GM21360 (cell line): Measurements from ENCODE around the gene HS3ST2.

ENCODE experiments used
- ATAC-seq: cut with Tn5 transposase; IDR thresholded peaks from one replicate; pipeline ENCODE4 v1.9.1; 2021; ENCODE audit warnings: mild to moderate bottlenecking, moderate library complexity; ENCODE audit not compliant: unreplicated experiment

HS3ST2 gene

DNA sequence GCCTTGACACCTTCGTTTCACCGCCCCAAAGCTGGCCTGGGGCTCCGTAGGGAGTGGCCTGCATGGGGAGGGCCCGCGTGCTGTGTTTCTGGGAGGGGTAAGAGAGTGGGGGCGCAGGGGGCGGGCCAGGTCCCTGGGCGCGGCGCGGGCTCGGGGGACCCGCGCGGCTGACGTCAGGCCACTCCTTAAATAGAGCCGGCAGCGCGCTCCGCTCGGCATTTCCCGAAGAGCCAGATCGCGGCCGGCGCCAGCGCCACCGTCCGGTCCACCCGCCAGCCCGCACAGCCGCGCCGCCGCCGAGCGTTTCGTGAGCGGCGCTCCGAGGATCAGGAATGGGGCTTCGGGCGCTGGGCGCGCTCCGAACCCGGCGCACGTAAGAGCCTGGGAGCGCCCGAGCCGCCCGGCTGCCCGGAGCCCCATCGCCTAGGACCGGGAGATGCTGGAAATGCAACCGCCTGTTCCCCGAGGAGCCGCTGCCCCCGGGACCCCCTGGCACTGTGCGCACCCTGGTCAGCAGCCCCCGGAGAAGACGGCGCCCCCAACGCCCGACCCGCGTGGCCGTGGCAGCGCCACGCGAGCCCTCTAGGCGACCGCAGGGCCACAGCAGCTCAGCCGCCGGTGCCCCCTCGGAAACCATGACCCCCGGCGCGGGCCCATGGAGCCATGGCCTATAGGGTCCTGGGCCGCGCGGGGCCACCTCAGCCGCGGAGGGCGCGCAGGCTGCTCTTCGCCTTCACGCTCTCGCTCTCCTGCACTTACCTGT lies at the start of gene HS3ST2:
HS3ST2 (plus strand) TSS at position 215 of the 763 bp plus-strand sequence; CDS start at position 664, 449 bp downstream.
- ATAC-seq = no peak

DNA sequence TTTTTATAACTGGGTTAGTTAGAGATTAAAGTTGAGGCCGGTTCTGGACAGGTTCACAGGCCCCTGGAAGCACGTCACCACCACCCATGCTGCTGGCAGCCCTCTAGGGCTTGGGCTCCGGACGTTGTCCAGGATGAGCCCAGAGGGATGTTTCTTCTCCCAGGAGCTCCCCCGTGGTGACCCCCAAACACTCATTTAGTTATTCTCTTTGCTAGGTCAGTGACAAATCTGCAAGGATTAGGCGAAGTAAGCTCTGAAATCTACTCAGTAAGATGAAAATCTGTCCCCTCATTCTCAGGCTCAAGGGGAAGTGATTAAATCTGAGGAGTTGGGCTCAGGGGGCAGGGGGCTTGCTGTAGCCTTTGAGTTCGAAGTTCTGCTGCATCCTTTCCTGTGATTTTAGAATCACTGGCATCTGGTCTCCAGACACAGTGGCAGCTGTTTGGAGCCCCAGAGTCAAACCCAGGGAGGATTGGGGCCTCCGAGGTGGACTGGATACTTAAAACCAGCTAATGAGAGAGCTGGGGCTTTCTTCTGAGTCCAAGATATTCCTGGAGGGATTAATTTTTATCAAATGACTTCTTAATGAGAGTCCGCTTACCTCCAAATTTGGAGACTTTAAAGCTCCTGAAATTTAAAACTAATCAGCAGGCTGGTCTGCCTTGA lies 49.2 kb upstream of the HS3ST2 start:
- ATAC-seq = no peak

DNA sequence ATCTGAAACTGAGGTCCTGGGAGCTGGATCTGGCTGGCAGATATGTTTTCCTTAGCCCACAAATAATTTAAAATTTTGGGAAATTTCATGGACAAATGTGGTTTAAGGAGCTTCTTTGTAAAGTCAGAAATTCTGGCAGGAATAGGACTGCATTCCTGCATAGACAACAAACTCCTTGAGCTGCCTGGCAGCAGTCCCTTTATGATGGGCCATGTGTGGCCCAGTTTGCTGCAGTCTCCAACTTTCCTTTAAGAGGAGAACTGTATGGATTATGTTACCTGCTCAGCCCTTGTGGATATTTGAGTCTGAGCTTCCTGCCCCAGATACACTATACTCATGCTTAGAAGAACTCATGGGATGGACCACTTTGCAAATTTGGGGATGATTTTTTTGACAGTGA lies 48.5 kb upstream of the HS3ST2 start:
- no peak for ATAC-seq

DNA sequence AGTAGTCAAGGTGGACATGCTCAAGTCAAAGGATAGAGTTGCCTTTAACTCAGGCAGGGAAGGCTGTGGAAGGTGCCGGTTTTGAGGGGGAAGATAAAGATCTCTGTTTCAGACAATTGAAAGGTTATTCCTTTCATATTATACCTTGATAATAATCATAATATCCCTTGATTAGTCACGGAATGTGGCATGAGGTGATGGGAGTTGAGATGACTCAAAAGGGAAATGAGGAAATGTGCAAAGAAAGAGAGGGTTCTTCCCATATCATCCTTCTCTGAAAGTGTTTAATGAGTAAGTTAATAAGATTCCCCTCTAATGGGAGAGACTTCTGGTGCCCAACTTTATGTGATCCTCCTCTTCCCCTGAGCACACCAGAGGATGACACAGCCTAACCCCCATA lies 43.1 kb upstream of the HS3ST2 start:
- no peak for ATAC-seq

DNA sequence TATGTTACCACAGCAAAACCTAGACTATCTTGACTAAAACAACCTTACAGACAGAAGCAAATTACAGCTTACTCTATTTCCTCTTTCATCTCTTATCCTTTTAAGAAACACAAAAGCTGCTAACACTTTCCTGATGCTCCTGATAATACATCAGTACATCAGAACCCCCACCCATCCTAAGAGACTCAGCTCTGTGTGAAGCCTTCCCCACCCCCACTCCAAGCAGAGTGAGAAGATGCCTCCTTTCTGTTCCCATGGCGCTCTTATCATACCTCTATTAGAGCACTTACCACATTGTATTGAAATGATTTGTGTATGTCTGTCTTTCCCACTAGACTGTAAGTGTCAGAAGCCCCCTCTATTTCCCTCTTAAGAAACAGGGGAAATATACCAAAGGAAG lies 42.4 kb upstream of the HS3ST2 start:
- no peak for ATAC-seq

DNA sequence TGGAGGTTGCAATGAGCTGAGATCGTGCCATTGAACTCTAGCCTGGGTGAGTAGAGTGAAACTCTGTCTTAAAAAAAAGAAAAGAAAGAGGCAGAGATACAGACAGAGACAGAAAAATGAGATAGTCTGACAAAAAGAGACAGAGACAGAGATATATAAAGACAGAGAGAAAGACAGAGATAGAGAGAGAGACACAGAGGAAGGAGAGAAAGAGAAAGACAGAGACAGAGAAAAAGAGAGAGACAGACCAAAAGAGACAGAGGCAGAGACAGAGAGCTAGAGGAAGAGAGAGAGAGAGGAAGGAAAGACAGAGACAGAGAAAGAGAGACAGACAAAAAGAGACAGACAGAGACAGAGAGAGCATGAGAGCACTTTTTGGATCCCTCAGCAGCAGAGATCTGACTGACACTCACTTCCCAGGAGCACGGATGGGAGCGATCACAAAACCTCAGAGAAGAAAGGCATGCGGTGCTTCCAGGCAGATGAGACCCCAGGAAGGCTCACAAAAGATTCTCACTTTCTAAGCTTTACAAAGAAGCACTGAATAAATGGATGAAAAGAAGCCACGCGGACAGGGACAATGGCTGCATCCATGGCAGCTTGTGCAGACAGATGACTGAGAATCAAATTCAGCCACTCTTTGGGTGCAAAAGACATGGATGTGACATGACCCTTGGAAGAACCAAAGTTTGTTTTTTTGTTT lies 38.6 kb upstream of the HS3ST2 start:
- no peak for ATAC-seq

DNA sequence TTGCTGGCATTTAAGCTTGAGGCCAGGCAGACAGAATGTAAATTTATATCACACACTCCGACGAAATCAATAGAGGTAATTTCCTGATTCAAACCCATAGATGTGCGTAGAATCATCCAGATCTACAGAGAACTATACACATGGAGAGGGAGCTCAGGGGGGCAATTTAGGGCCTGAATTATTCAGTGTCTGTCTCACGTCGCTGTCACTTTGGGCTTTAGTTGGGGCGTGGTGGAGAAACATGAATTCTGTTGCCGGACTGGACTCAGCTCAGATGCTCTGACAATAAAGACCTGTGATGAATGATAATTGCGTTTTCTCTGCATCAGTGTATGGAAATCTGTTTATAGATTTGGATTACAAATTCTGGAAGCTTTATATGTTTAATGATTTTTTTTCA lies 32.5 kb upstream of the HS3ST2 start:
- ATAC-seq = no peak

DNA sequence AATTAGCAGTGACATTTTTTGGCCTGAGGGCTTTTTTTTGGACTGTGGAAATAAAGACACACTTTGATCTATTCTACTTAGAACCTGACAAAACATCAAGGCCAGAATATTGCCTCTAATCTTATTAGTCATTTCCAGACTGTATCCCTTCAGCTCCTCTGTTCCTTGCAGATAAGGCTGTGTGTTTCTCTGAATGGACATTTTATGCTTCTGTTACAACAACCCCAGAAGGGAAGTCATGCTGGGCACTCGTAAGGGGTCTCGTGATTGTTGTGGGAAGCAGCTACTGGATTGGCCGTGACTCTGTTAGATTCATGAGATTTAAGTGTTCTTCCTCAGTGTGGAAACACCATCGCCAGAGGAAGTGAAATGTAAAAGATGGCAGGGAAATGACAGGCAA lies 31.6 kb upstream of the HS3ST2 start:
- no peak for ATAC-seq

DNA sequence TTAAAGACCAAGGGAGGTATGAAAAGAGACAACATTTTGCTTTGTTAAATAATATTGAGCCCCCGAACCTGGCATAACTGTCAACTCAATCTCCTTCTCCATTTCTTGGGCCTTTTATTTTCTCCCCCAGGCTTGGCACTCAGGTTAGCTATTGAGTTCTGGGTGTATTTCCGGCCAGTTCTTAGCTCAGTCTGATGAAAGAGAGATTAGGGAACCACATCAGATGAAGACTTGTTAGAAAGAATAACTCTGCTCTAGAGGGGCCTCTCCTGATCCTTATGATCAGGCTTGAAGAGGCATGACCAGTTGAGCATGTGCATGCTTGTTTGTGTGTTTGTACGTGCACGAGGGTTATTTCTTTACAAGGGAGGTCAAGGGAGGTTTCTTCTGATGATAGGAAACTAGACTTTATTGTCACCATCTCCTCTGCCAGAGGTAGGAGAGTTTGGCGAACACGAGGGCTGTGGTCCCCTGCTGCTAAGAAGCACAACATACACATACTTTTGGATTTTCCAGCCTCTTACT lies 29.2 kb upstream of the HS3ST2 start:
- ATAC-seq = no peak

DNA sequence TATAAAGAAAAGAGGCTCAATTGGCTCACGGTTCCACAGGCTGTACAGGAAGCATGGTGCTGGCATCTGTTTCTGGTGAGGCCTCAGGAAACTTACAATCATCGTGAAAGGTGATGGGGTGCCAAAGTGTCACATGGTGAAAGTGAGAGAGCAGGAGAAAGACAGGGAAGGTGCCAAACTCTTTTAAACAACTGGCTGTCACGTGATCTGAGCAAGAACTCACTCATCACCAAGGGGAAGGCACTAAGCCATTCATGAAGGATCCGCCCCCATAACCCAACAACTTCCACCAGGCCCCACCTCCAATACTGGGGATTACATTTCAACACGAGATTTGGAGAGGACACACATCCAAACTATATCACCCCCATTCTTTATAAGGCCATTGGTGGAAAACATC lies 28.4 kb upstream of the HS3ST2 start:
- no peak for ATAC-seq

DNA sequence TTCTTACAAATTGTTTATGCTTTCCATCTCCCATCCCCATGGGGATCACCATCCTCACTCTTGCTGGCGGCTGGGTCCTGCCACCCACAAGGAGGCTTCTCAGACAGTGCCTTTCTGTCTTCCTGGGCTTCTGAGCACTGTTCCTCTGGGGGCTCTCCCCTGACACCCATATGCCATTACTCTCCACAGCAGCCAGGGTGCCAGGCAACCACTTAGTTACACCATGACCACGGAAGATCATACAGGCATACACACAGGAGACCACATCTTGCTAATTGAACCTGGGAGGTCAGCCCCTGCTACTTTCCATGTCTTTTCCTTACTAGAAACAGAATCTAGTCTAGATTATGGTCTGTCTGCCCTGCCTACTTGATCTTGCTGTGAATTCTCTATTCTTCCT lies 27.7 kb upstream of the HS3ST2 start:
- ATAC-seq = no peak

DNA sequence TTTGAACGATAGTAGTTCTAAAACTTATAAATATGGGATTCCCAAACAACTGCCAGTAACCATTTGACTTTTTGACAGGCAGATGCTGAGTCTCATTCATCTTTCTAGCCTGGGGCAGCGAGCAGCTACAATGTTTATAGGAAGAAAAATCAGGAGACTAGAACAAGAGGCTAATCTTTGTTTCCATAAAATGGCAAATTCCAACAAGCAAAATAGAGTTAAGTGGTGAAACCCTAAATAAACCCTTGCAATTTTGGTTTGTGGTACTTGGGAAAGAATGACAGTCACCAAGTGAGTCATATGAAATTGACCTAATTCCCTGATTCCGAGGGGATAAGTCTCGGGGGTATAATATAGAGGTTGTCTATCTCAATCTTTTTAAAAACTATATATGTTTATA lies 27.3 kb upstream of the HS3ST2 start:
- ATAC-seq = no peak

DNA sequence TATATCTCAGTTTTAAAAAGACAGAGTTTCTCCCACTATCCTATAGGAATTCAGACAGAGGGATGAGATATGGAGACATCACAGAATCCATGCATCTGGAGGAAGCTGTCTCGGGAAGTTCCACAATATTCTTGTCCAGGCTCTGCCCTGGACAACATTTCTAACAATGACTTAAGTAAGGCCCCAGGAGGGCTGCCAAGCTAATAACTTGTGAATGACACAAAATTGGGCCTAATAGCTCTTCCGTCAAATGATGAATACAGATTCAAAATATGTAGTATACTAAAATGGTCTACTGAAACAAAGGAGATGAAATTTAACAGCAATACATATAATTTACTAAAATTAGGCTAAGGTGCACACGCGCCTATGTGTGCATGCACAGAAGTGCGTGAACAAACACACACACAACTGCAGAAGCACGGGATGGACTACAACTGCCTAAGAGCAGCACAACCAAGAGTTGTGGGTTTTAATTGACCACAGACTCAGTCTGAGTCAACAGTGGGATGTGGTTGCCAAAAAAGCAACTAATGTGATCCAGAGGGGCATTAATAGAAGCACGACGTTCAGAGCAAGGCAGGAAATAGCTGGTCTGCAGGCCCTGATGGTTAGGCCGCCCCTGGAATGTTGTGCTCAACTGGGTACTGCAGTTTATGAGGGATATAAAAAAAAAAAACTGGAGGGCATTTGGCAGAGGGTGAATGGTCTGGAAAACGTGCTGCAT lies 26.3 kb upstream of the HS3ST2 start:
- no peak for ATAC-seq

DNA sequence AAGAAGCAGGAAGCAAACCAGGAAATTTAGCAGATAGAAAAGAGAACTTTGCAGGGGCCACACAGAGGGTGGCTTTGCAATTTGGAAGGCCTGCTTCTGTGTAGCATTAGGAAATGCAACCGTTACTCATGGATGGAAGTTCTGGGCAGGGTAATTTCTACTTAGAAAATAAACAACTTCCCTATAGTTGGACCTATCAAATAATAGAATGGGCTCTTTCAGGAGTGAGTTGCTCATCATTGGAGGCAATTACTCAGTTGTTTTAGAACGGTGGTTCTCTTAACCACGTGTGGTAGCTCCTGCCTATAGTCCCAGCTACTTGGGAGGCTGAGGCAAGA lies 25.8 kb upstream of the HS3ST2 start:
- ATAC-seq = no peak

DNA sequence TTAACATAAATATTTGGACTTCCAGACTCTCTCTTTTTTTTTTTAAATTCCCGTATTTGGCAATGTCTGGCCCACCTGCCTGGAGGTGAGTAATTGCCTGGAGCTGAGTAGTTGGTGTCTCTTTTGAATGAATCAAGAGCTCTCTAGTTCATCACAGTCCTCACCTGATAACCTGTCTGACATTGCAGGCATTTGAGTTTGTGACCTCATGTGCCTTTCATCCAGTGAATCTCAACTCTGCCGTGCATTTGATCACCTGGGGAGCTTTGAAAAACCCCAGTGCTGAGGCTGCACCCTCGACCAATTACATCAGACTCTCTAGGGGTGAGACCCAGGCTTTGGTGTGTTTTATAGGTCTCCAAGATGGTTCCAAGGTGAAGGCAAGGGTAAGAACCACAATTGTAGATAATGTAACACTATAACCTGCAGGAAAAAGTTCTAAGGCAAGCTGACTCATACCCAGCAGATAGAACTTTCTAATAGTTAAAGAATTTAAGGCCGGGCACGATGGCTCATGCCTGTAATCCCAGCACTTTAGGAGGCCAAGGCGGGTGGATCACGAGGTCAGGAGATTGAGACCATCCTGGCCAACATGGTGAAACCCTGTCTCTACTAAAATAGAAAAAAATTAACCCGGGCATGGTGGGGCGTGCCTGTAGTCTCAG lies 24.5 kb upstream of the HS3ST2 start:
- ATAC-seq = no peak

DNA sequence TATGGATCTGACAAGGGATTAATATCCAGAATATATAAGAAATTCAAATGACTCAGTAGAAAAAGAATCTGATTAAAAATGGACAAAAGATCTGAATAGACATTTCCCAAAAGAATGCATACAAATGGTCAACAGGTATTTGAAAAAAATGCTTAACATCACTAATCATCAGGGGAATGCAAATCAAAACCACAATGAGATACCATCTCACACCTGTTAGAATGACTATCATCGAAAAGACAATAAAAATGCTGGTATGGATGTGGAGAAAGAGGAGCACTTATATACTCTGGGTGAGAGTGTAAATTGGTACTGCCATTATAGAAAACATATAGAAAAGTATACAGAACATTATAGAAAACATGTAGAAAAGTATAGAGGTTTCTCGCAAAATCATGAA lies 16.4 kb upstream of the HS3ST2 start:
- ATAC-seq = no peak

DNA sequence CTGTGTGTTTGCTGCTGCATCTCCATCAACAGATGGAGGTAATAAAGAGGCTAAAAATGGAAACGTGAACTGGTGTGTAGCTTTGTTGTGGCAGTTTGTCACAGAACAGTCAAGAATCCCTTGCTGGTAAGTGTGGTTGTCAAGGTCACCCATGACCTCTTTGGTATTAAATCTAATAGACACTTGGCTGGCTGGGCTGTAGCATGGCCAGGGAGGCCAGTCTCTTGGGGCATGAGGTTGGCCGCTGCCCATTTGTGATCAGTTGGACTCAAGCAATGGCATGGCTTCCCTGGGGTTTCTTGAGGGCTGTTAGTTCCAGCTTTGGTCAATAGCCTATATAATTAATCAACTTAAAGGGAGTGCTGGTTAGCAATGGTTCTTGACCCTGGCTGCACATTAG lies 14.8 kb upstream of the HS3ST2 start:
- ATAC-seq = no peak

DNA sequence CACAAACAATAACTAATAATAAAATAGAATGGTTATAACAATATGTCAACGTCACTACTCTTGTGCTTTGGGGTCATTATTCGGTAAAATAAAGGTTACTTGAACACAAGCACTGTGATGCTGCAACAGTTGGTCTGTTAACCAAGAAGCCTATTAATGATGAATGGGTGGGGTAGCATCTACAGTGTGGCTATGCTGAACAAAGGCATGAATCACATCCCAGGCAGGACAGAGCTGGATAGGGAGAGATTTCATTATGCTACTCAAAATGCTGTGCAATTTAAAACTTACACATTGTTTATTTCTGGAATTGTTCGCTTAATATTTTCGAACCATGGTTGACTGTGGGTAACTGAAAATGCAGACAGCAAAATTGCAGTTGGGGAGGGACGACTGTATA lies 9.1 kb upstream of the HS3ST2 start:
- no peak for ATAC-seq

DNA sequence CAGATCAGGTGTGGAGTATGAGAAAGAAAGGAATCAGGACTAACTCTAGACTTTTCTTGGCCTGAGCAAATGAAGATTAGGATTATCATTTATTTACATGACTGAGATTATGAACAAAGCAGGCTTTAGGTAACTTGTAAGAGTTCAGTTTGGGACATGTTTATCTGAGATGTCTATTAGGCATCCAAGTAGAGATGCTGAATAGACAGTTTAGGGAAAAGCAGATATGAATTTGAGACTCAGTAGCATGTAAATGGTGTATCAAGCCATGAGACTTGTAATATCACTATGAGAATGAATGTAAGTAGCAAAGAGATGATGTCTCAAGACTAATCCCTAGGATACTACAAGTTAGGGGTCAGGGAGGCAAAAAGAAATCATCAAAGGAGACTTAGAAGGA lies 8.6 kb upstream of the HS3ST2 start:
- no peak for ATAC-seq

DNA sequence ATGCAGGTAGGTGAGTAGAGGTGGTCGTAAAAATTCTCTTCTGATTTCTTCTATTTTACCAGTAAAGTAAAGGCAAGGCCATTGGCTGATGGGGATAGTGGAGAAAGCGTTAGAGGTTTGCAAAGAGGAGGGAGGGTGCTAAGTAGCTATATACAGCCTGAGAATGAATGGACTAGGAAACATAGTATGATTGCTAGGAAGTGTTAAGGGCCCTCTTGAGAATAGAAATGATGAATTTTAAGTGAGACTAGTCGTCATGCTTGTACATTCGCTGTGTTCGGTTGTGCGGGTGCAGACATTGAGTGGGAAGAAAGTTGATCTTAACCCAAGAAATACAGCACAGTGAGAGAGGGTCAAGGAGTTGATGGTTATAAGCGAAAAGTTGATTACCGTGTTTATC lies 7.2 kb upstream of the HS3ST2 start:
- ATAC-seq = no peak

DNA sequence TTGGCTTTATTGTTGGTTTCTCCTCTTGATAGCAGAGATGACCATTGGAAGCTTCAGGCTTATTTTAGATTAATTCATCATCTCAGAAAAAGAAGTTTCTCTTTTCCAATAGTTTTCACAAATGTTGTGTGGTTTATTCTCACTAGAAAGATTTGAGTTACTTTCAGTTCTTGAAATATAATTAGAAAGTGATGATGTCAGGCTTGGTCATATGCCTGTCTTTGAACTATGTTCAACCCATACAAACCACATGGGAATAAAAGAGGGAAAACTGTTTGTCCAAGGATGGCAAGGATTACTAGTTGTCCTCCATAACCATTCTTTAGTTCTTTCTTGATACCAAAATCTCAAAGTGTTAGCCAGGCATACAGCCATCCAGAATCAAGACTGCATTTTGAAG lies 3.7 kb upstream of the HS3ST2 start:
- ATAC-seq = no peak
